ENCODE measurements around the gene SLC49A4. TPM values are rescaled to one million over a fixed set of nuclear protein-coding genes. Genes with fewer than 3 reads are reported as not detected.

SLC49A4 gene
- total RNA-seq, 1 donor from 2014 or later = 14.5 TPM

- Histone ChIP-seq H3K27me3 (ENCODE audit: low read depth) (peaks cover 17% of the 10 kb centered on the region), H3K36me3 (peaks cover 5% of the 10 kb centered on the region), H3K27ac (replicated peaks) (no peak overlapping the region), H3K9me3 (replicated peaks) (peaks cover 6% of the 10 kb centered on the region), H3K4me3 (no peak overlapping the region), H3K4me1 (no peaks in the 10 kb centered on the region)
- intact Hi-C loops (cut with micrococcal nuclease) = no loop called here
- TF ChIP-seq CTCF (IDR thresholded peaks at IDR 0.05; ENCODE audit: borderline replicate concordance) = no peak
- DNase-seq = no peak
Observed at GRCh38 chr3:122908251-122908650, 113.4 kb downstream of the SLC49A4 start.

DNA sequence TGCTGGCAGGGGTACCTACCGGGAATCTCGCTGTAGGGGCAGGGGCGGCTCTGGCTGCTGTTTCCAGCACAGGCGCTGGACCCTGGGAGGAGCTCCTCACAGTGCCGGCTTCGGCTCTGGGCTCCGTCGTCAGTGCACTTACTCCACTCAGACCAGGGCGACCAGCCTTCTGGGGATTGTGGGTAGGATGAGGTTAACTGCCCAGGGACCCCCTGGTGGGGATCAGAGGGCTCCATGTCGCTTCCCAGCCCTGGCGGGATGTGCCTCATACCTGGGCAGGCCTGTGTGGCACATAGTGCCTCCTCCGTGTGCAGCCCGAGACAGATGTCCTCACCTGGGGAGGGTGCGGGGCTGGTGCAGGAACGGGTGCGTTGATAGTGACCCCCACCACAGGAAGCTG lies 117.0 kb downstream of the SLC49A4 start:
- no peak for TF ChIP-seq CTCF (IDR thresholded peaks at IDR 0.05; ENCODE audit: borderline replicate concordance)
- intact Hi-C loops (cut with micrococcal nuclease) = no loop called here
- DNase-seq = no peak

GRCh38 chr3:122912772-122913538 lies 118.1 kb downstream of the SLC49A4 start:
- no peaks in the 10 kb centered on the region for H3K4me1 ChIP-seq

More for the DNA sequence above, 117.0 kb downstream of the SLC49A4 start:
- Histone ChIP-seq H3K9me3 (replicated peaks) (no peaks in the 10 kb centered on the region), H3K27ac (replicated peaks) (no peak overlapping the region), H3K27me3 (ENCODE audit: low read depth) (peaks cover 22% of the 10 kb centered on the region), H3K4me1 (no peaks in the 10 kb centered on the region), H3K4me3 (no peak overlapping the region), H3K36me3 (peaks cover 5% of the 10 kb centered on the region)

GRCh38 chr3:122913539-122914100 lies 118.8 kb downstream of the SLC49A4 start:
- peaks cover 5% of the 10 kb centered on the region for H3K36me3 ChIP-seq
- H3K27ac ChIP-seq (replicated peaks) = no peak overlapping the region
- TF ChIP-seq CTCF (IDR thresholded peaks at IDR 0.05; ENCODE audit: borderline replicate concordance) = no peak
- no peak for DNase-seq
- peaks cover 22% of the 10 kb centered on the region for H3K27me3 ChIP-seq (ENCODE audit: low read depth)
- H3K4me3 ChIP-seq = no peak overlapping the region
- no peaks in the 10 kb centered on the region for H3K4me1 ChIP-seq
- intact Hi-C loops (cut with micrococcal nuclease) = no loop called here
- H3K9me3 ChIP-seq (replicated peaks) = no peaks in the 10 kb centered on the region

More at GRCh38 chr3:122912772-122913538, 118.1 kb downstream of the SLC49A4 start:
- no peak for TF ChIP-seq CTCF (IDR thresholded peaks at IDR 0.05; ENCODE audit: borderline replicate concordance)
- Histone ChIP-seq H3K27me3 (ENCODE audit: low read depth) (peaks cover 22% of the 10 kb centered on the region), H3K27ac (replicated peaks) (no peak overlapping the region), H3K36me3 (peaks cover 5% of the 10 kb centered on the region), H3K4me3 (no peak overlapping the region), H3K9me3 (replicated peaks) (no peaks in the 10 kb centered on the region)
- no peak for DNase-seq
- intact Hi-C loops (cut with micrococcal nuclease) = no loop called here

- DNase-seq = no peak
- TF ChIP-seq CTCF (IDR thresholded peaks at IDR 0.05; ENCODE audit: borderline replicate concordance) = no peak
- no peaks in the 10 kb centered on the region for H3K36me3 ChIP-seq
- intact Hi-C loops (cut with micrococcal nuclease) = no loop called here
- no peak overlapping the region for H3K4me3 ChIP-seq
- H3K9me3 ChIP-seq (replicated peaks) = no peaks in the 10 kb centered on the region
- no peaks in the 10 kb centered on the region for H3K4me1 ChIP-seq
- no peak overlapping the region for H3K27ac ChIP-seq (replicated peaks)
- peaks cover 22% of the 10 kb centered on the region for H3K27me3 ChIP-seq (ENCODE audit: low read depth)
Observed at GRCh38 chr3:122915300-122916055, 120.6 kb downstream of the SLC49A4 start.

All from left ventricle myocardium inferior (tissue), 1 donor.